Fibroblast of lung (primary cell): ENCODE measurements around the gene LZTR1.

ENCODE experiments used
- CTCF ChIP-seq, 2 donors: IDR thresholded peaks in 1 of 2; conservative IDR thresholded peaks in 1 of 2; 1 replicate in 1 of 2; 2 replicates in 1 of 2; pipeline ENCODE4 v1.5.1; 2011 to 2012; ENCODE audit warnings: low read length in 2 of 2, control low read depth in 1 of 2, inconsistent platforms in 1 of 2, low read depth in 1 of 2, mild to moderate bottlenecking in 1 of 2
- EZH2 ChIP-seq: IDR thresholded peaks from 2 replicates; pipeline ENCODE4 v1.5.1; 2012; ENCODE audit warnings: low read length, control low read depth, mild to moderate bottlenecking; ENCODE audit errors: missing control alignments

- TF ChIP-seq CTCF (conservative IDR thresholded peaks at IDR 0.05 in 1 of 2, IDR thresholded peaks at IDR 0.05 in 1 of 2; ENCODE audit: low read depth in 1 of 2, low read length in 2 of 2) (no peak), EZH2 (peak; percentile 97)
Measured at GRCh38 chr22:20965104-20965887, 16.8 kb upstream of the LZTR1 start.
